GM21825 (cell line): Measurements from ENCODE around the gene SPINK5.

Experiments
- ATAC-seq: cut with Tn5 transposase; IDR thresholded peaks from one replicate; pipeline ENCODE4 v1.9.1; 2021; ENCODE audit warnings: mild to moderate bottlenecking, moderate library complexity; ENCODE audit not compliant: unreplicated experiment

SPINK5 gene

DNA sequence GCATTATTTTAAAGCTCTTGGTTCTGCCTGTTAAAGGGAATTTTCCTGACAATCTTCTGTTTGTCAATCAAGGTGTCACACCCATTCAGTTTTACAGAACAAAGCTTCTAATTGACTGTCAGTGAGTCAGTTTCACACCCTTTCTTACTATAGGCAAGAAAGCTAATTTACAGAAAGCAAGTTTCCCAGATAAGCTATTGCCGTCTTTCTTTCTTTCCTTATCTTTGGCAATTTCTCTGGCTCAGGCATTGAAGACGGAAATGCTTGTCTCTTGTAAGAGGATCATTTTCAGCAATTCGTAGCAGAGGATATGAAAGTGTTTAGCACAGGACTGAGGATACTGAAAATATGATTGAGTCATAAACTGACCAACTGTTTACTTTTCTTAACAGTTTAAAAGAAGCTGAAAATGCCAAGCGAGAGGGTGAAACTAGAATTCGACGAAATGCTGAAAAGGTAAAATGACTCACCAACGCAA is 27.0 kb downstream of the SPINK5 start:
- ATAC-seq, result no peak

DNA sequence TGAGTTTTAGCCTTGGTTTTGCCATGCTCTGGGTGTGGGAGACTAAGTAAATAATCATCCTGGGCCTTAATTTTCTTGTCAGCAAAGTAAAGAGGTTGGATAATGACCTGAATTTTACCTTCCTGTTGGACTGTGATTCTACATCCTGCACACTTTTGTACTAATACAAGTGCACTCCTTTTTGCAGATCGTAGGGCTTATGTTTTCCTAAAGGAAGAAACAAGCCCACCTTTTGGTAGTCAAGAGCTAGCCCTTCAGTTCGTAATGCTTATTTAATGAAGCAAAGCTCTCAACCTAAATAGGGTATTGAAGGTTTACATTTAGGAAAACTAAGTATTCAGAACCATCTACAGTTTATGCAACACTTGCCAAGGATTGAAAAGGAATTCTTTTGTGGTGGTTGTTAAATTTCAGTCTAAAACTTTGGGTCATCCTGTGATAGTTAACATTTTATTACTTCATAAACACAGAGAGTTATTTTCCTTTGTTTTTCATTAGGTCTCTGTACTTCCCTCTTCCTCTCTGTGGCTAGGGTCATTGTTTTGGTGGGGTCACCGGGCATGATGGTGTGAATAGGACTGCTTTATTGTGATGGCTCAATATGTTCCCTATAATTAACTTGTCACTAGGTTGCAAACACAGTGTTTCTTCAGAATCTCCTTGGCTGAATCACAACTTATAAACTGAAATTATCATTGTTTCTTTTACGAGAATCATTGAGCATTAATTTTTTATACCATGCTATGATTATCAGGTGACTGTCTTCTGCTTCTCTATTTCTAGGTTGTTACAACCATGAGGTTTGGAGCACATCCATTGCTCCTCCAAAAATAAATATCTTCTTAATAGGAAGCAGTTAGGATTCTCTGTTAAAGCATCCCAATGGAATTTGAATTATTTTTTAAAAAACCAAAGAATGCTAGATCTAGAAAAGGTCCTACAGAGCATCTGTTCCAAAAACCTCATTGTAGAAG is 28.5 kb downstream of the SPINK5 start:
- no peak for ATAC-seq

DNA sequence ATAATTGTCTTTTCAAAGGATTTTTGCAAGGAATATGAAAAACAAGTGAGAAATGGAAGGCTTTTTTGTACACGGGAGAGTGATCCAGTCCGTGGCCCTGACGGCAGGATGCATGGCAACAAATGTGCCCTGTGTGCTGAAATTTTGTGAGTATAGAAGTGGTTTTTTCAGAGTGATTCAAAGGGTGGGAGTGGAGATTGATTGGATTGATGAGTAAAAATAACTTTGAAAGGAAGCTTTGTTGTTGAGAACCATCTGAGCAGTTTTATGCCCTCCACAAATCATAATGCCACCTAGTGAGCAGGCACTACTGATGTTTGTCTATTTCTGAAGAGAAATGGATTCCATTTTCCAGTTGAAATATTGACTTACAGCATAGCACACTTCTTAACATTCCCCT is 30.6 kb downstream of the SPINK5 start:
- ATAC-seq, result no peak

DNA sequence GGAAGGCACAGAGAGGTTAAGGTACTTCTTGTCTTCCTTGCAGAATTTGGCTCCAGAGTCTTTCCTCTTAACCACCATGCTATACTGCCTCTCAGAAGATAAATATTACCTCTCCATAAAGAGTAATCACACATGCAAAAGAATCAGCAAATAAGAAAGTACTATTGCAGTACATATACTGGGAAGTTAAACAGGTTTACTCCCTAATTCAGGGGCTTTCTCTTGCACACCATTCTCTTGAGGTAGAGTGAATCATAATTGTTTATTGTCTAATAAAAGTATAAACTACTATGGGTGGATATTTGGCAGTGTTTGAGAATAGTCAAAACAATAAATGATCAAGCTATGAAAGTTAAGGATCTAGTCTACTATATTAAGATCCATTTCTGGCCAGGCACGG is 40.4 kb downstream of the SPINK5 start:
- no peak for ATAC-seq

DNA sequence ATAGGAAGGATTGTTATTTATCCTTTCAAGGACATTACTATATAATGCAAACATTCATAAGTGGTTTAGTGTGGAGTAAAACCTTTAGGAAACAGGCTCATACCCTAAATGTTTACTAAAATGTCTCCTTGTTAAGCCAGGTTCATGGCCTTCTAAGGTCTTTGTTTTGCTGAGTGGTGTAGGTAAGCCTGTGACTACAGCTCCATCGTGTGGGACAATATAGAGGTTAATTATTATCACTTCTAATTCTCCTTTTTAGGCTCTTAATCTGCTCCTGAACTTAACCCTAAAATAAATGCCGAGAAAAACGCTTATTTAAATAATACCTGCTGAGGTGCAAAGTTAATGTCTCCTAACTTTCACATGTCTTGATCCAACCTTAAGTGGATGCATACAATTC is 43.8 kb downstream of the SPINK5 start:
- no peak for ATAC-seq

DNA sequence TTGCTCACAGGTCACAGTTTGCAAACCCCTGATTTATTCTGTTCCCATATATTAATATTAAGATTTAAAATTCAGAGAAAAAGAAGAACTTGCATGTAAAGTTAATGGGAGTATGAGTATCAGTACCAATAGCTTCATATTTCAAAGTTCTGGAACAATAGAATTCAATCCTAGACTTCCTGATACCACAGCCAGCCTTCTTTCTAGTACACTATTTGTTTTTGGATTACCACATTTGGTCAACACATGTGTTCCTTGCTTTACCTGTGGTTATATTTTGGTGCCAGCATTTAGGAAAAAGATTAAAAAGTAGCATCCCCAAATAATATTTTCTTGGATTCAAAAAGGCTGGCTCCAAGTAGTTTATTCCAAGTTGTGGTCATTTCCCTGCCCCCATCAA is 49.5 kb downstream of the SPINK5 start:
- ATAC-seq, result no peak

DNA sequence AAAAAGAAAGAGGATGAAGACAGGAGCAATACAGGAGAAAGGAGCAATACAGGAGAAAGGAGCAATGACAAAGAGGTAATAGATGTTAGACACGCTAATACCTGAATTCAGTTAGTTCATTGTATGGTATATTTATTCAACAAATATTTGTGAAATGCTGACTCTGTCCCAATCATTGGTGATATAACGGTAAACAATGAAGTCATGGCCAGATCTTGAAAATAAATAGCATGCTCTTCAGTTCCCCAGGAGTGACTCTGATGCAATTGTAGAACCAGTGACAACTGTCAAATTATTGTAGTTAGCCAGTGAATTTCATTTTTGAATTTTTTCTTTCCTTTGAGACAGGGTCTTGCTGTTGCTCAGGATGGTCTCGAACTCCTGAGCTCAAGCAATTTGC is 56.5 kb downstream of the SPINK5 start:
- no peak for ATAC-seq

DNA sequence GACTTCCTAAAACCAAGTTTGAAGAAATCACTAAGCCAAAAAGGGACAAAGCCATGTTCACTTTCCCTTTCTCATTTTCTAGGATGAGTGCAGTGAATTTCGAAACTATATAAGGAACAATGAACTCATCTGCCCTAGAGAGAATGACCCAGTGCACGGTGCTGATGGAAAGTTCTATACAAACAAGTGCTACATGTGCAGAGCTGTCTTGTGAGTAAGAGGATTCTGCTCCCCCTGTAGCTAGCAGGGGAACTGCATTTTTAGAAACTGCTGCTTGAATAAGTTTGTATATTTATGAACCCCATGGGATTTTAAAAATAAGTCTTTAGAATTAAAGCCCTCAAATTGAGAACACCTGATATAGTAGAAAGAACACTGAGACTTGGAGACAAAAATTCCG is 61.9 kb downstream of the SPINK5 start:
- ATAC-seq, result no peak

DNA sequence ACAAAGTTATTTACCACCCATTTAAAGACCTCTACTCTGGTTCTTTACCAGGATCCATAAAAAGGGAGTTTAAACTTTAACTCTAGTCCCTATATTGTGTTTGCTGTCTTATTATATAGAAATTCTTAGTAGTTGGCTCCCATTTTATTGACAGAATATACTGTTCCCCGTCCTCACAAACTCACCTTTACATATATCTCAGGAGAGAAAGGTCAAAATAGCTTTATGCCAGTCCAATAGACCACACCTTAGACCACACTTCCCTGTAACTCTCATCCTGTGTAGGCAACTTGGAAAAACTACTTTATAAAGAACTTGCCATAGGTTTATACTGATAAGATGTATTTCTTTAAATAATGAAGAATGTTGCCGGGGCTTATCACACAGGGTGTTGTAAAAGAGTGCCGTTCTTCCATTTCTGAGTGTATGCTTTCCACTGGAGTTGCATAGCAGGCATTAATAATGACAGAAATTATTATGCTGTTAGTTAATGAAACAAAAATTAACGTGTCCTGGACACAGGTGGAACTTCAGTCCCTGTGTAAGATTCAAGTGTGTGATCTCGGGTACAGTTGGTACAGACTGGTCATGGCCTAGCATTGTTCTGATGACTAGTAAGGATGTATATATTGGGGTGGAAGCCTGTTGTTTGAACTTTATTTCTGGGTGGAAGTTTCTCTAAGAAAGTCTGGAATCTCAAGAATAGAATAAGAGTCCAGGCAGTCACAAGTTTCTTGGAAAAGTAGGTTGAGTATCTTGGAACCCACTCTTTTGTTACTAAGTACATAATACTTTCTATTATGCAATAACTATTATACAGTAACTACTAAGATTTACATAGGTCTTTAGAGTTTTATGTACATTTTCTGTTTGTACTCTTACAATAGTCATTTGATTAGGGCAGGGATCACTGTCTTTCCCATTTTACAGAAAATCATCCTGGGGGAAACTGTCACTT is 71.6 kb downstream of the SPINK5 start:
- ATAC-seq, result no peak

DNA sequence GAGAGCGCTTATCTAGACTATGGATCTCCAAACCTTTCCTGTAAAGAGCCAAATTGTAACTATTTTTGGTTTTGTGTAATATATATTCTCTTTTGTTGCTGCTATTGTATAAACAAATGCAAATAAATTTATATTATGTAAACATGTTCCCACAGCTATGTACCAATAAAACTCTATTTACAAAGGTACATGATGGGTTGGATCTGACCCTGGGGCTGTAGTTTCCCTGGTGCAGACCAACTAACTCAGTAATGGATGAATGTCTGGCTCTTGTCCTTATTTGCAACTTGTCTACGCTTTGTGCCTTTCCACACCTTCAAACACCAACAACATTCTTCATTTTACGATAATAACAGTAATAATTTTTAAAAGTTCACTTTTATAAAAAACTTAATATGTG is 77.1 kb downstream of the SPINK5 start:
- no peak for ATAC-seq

DNA sequence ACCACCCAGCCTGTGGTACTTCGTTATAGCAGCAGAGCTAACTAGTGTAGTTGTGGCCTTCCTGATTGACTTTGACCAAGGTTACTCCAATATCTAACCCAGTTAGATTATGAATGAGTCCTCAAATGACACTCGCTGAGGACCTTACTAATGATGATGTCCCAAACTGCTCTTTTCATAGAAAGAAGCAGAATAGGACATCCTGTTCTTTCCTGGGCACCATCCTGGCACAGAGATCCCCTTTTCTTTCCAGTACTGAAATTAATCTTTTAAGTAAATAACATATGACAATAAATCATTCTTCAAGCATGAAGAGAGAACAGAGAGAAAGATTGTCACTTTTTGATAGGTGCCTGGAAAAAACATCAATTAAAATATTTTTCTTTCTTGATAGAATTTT is 77.9 kb downstream of the SPINK5 start:
- ATAC-seq, result no peak

DNA sequence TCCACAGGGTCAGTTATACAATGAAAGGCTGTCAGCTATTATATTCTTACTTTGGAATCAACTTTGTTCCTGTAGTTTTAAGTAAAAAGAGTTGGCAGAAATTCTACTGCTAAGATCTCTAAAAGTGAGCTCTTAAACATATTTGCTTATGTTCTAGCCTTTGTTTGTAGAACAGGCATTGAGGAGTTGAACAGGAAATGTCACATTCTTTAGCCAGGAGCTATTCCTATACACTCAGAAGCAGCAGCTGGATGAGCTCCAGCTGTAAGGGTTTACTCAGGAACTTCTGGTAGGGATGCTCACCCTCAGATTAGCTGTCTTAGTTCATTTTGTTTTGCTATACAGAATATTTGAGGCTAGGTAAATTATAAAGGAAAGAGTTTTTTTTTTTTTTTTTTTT is 82.1 kb downstream of the SPINK5 start:
- no peak for ATAC-seq

DNA sequence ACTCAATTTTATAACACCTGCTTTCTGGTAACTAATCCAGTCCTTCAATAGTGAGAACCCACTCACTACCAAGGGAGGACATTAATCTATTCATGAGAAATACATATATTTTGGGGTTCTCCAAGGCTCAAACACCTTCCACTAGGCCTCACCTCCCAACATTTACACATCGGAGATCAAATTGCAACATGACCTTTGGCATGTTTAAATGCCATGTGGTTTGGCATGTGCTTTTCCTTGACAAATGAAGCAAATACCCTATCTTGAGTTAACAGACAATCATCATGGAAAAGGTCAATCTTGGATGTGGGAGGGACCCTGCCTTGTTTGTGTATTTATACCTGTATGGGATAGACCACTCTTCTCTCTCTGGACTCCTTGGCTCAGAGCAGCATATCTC is 82.7 kb downstream of the SPINK5 start:
- no peak for ATAC-seq

DNA sequence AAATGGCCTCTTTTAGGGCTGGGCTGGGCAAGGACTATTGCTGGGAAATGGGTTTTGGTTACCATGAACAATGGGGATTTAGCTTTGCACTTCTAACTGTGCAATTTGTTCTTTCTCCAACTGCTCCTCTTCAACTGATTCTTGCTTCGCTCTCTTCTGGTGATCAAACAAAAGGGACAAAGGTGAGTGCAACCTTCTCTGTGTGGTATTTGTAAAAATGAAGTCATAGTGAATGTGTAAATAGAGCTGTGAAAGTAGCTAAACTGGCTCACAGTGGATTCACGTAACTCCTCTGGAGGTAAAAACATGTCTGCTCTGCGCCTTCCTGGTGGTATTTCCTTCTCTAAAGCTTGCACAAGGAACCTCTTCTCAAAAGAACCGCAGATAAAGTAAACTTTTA is 83.6 kb downstream of the SPINK5 start:
- ATAC-seq, result no peak

DNA sequence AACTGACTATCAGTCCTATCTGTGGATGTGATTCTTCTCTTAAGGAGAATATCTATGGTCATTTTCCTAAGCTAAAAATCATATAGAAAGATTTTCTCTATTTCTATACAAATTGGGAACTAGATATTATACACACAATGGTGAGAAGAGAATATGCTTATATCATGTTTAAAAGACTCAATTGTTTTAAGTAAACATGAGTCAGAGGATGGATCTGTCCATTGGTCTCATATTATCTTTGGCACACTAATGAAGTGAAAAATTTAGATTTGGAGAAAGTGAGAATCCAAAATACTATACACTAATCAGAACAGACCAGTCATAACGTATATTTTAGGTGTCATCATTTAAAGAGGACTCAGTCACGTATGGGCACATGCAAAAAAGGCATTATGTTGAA is 88.1 kb downstream of the SPINK5 start:
- ATAC-seq, result no peak

DNA sequence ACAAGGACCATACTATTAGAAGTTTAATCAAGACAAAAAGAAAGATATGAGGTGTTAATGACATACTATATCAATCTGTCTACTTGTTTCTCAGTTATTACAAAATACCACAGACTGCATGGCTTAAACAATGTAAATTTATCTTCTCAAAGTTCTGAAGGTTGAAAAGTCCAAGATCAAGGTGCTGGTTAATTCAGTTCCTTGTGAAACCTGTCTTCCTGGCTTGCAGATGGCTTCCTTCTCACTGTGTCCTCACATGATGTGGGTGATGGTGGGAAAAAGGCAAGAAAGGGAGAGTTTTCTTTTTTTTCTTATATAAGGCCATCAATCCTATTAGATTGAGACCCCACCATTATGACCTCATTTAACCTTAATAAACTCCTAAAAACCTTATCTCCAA is 89.0 kb downstream of the SPINK5 start:
- no peak for ATAC-seq

DNA sequence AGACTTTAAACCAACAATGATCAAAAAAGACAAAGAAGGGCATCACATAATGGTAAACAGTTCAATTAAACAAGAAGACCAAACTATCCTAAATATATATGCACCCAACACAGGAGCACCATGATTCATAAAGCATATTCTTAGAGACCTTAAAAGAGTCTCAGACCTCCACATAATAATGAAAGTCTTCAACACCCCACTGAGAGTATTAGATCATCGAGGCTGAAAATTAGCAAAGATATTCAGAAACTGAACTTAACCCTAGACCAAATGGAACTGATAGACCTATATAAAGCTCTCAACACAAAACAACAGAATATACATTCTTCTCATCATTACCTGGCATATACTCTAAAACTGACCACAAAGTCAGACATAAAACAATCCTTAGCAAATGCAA is 92.8 kb downstream of the SPINK5 start:
- ATAC-seq, result no peak

DNA sequence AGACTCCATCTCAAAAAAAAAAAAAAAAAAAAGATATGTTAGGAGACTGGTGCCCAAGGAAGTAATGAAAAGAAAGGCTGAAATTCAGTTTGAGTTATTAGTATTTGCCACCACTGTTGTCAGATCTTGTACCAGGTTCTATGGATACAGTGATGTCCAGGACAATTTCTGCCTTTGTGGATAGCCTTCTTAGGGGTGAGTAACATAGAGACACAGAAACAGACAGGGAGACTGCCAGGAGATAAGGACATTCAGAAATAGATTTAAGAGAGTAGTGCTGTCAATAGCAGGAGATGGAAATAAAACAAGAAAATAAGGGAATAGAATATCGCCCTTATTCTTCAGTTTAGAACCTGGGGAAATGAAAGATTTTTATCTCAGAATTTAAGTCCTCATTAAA is 98.3 kb downstream of the SPINK5 start:
- ATAC-seq, result no peak

DNA sequence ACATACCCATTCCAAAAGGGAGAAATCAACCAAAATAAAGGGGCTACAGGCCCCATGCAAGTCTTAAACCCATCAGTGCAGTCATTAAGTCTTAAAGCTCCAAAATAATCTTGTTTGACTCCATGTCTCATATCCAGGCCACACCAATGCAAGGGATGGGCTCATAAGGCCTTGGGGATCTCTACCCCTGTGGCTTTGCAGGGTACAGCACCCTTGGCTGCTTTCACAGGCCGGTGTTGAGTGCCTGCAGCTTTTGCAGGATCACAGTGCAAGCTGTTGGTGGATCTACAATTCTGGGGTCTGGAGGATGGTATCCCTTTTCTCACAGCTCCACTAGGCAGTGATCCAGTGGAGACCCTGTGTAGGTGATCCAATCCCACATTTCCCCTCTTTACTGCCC is 99.6 kb downstream of the SPINK5 start:
- no peak for ATAC-seq

DNA sequence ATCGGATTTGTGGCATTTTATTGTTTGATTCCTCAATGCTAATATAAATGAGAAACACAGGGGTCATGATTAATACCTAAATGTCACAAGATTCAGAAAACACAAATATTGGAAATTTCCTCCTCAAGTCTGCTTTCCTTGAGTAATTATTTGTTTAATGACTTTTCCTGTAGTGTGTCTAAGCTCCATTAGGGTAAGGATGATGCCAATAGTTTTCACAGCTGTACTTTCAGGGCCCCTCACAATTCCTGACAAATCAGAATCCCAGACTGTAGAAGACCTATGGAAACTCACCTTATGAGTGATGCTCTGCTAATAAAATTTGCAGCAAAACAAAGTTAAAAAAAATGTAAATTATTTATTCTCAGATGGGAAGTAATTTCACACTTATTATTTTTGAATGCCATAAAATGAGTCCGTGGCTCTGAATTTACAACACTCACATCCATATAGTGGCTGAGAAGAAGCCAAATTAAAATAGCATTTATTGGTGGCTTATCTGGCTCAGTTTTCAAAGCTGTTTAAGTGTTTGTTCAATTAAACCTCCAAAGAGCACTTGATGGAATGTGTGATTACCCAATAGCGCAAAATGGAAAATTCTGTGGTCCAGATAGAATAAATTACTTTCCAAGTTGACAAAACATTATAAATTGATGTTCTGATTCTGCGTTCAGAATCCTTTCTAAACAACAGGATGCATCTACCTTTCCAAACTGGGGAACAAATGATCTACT is 102.9 kb downstream of the SPINK5 start:
- ATAC-seq, result no peak

DNA sequence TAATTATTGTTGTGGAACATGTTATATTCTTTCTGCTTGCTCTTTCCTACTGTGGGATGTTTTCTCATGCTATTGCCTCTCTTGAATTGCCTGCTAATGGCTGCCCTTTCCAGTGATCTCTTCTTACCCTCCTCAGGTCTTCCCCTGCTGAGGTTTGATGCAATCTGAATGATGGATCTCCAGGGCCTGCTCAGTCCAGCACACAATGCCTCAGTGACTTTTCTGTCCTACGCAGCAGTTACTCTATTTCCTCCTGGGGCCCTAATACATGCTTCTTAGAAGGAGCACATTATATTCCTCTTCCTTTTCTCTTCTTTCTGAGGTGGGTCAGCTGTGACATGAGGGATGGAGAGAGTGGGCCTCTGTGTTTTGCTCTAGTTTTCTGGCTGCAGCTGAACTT is 104.5 kb downstream of the SPINK5 start, which contains the start of gene SPINK14:
TSS of gene SPINK14 (plus strand) at position 301 of the 400 bp plus-strand sequence. CDS start 1,187 bp downstream, outside the sequence.
- ATAC-seq, result no peak
